ENCODE data around the gene ACSL5.

- no peak for TF ChIP-seq CTCF (IDR thresholded peaks at IDR 0.05)
- peak in 2 of 3 donors; percentile 48 to 83 for TF ChIP-seq POLR2AphosphoS5 (IDR thresholded peaks at IDR 0.05)
Measured at GRCh38 chr10:112335868-112336265, 38.0 kb upstream of the ACSL5 start.

All from transverse colon (tissue), 4 donors.